IPS-18a (cell line): Measurements from ENCODE around the gene MAP3K7CL.

Experiments
- H3K27ac ChIP-seq: one replicate; pipeline ENCODE4 v1.5.1; 2013; ENCODE audit warnings: low read length
- H3K27me3 ChIP-seq: one replicate; pipeline ENCODE4 v1.6.1; 2013; ENCODE audit warnings: mild to moderate bottlenecking, low read length; ENCODE audit not compliant: control insufficient read depth, insufficient read depth
- H3K36me3 ChIP-seq: one replicate; pipeline ENCODE4 v1.6.1; 2013; ENCODE audit warnings: low read depth, low read length; ENCODE audit not compliant: control insufficient read depth
- H3K4me1 ChIP-seq: one replicate; pipeline ENCODE4 v1.6.1; 2013; ENCODE audit warnings: low read depth, low read length; ENCODE audit not compliant: control insufficient read depth
- H3K4me3 ChIP-seq: one replicate; pipeline ENCODE4 v1.5.1; 2013; ENCODE audit warnings: low read length
- H3K9ac ChIP-seq: one replicate; pipeline ENCODE4 v1.6.1; 2013; ENCODE audit warnings: mild to moderate bottlenecking, low read length, moderate library complexity
- H3K9me3 ChIP-seq: one replicate; pipeline ENCODE4 v1.6.1; 2013; ENCODE audit warnings: low read depth, low read length; ENCODE audit not compliant: control insufficient read depth

MAP3K7CL gene

DNA sequence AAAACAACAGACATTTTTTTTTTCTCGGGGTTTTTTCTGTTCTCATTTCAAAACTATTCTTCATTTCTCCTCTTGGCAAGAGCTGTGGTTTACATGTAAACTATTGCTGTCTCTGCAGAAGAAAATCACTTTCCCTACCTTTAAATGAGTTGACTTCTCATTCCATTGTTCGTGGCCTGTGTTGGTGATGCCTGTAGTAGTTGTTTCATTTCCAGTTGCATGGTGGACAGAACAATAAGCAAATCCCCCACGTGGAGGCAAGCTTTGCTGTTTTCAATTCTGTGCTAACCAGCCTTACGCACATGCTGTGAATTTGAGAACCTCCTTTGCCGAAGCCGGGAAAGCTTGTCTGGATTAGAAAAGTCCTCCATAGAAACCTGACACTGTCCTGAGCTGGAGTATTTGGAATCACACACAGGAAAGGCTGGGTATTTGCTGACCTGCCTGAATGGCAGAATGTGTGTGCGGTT lies 26.2 kb upstream of the MAP3K7CL start:
- H3K4me1 ChIP-seq, result no peaks in the 10 kb centered on the region

DNA sequence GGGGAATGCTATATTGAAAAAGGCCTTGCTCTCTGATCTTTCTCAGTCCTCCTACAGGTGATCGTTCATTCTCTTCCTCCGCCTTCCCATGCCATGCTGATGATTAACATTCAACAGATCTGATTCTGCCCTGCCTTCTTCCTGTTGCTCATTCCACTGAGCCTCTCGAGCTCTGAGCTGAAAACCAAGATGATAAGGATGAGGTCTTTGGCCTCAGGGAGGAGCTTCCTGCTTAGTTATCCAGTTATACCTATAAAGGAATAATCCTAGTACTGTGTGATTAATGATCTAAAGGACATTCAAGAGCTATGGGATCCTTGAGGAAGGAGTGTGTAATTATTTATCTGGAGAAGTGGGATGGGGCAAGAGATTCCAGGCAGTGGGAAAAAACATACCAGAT lies 25.2 kb upstream of the MAP3K7CL start:
- H3K27me3 ChIP-seq, result no peaks in the 10 kb centered on the region
- H3K9ac ChIP-seq, result no peak overlapping the region
- no peaks in the 10 kb centered on the region for H3K4me1 ChIP-seq
- H3K4me3 ChIP-seq, result no peak overlapping the region
- H3K9me3 ChIP-seq, result no peaks in the 10 kb centered on the region
- H3K36me3 ChIP-seq, result no peaks in the 10 kb centered on the region
- no peak overlapping the region for H3K27ac ChIP-seq

More for the DNA sequence above, 26.2 kb upstream of the MAP3K7CL start:
- H3K9ac ChIP-seq, result no peak overlapping the region
- H3K4me3 ChIP-seq, result no peak overlapping the region
- H3K27me3 ChIP-seq, result no peaks in the 10 kb centered on the region
- no peak overlapping the region for H3K27ac ChIP-seq
- H3K36me3 ChIP-seq, result no peaks in the 10 kb centered on the region
- H3K9me3 ChIP-seq, result no peaks in the 10 kb centered on the region

DNA sequence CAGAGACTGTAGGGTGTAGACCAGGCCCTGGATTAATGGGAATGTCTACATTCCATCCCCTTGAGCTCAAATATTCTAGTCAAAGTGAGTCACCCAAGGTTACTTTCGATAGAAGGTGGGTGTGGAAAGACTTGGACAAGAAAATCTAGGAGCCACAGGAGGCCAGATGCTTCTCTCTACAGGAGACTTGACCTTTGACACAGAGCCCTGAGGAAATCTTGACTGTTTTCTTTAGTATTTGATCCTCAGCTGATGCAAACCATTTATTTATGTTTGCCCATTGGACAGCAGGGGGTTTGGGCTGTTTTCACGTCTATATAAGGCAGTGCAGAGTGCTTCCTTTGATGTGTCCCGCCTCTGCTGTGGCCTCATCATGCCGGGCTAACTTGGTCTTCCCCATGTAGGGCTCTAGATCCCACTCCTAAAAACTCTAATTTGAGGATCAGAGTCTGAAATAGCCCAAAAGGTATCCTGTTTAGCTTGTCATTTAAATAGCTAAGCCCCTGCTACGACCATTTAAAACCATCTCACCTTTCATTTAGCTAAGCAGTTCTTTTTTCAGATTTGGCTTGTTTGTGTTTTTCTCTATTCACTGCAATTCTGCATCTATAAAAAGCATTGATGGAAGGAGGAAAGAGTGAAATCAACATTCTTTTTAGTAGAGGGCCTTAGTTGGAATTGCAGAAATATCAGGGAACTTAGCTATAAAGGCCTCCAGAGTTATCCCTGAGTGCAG lies 15.5 kb upstream of the MAP3K7CL start:
- H3K27me3 ChIP-seq, result no peaks in the 10 kb centered on the region
- H3K4me3 ChIP-seq, result no peak overlapping the region
- peaks cover 13% of the 10 kb centered on the region for H3K4me1 ChIP-seq
- no peak overlapping the region for H3K9ac ChIP-seq
- no peaks in the 10 kb centered on the region for H3K9me3 ChIP-seq
- no peaks in the 10 kb centered on the region for H3K36me3 ChIP-seq
- H3K27ac ChIP-seq, result no peak overlapping the region

DNA sequence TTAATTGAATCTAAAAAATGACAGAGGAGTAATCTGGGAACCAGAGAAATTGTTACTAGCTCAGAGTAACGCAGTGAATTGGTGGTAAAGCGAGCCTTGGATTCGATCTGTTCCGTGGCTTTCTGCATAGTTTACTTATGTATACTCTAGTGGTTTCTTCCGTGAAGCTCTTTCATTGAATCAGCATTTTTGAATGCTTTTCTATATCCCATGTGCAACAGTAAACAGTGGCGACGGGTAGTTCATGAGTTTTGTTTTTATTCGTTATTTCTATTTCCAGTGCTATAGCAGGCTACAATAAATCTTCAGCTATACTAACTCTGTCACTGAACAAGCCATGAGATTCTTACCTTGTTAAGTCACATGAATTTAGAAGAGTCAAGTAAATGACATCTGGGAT lies 14.5 kb upstream of the MAP3K7CL start:
- Histone ChIP-seq H3K4me1 (peaks cover 13% of the 10 kb centered on the region), H3K9me3 (no peaks in the 10 kb centered on the region), H3K27me3 (no peaks in the 10 kb centered on the region), H3K27ac (no peak overlapping the region), H3K36me3 (no peaks in the 10 kb centered on the region), H3K9ac (no peak overlapping the region), H3K4me3 (no peak overlapping the region)

DNA sequence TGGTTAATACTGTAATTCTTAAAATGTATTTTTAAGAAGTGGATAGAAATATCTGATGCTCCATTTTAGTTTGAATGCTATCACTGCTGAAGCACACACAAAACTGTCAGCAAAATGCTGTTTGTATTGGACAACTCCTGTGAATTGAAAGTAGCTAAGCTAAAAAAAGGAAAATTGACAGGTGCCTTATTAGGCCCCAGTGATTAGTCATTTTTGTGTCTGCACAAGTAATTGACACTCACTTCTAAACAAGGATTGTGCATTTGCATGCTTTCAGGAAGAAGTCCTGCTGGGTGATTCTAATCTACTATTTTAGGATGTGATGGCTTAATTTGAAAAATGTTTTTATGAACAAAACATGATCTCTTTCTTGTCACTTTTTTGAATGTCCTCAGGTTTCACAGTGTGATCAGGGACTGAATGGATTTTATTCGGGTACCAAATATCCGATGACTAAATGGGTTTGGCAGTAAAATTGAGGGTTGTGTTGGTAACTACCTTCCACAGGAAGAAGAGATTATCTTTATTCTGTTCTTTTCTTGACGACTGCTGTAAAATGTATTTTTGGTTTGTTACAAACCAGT lies 13.0 kb upstream of the MAP3K7CL start:
- Histone ChIP-seq H3K27ac (no peak overlapping the region), H3K4me3 (no peak overlapping the region)

DNA sequence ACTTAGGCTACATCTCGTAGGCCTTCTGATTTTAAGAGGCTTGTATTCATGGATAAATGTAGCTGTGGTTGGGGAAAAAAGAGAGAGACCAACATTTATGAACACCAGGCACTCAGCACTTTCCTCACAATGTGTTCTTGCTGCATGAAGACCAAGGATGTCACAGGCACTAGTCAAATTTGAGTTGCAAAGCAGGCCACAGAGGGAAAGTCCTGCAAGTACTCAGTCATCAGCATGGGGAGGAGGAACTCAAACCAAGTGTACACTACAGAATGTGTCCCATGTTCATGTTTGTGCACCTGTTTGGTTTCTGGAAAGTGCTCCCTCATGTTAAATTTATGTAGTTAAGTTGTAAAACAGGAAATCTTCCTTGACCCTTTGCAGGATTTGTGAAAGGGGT lies 8.7 kb upstream of the MAP3K7CL start:
- no peak overlapping the region for H3K4me3 ChIP-seq
- H3K9ac ChIP-seq, result no peak overlapping the region
- no peaks in the 10 kb centered on the region for H3K27me3 ChIP-seq
- peaks cover 4% of the 10 kb centered on the region for H3K4me1 ChIP-seq
- H3K9me3 ChIP-seq, result no peaks in the 10 kb centered on the region
- no peak overlapping the region for H3K27ac ChIP-seq
- no peaks in the 10 kb centered on the region for H3K36me3 ChIP-seq

More for the DNA sequence above, 13.0 kb upstream of the MAP3K7CL start:
- Histone ChIP-seq H3K9ac (no peak overlapping the region), H3K4me1 (peaks cover 13% of the 10 kb centered on the region), H3K36me3 (no peaks in the 10 kb centered on the region), H3K9me3 (no peaks in the 10 kb centered on the region), H3K27me3 (no peaks in the 10 kb centered on the region)

DNA sequence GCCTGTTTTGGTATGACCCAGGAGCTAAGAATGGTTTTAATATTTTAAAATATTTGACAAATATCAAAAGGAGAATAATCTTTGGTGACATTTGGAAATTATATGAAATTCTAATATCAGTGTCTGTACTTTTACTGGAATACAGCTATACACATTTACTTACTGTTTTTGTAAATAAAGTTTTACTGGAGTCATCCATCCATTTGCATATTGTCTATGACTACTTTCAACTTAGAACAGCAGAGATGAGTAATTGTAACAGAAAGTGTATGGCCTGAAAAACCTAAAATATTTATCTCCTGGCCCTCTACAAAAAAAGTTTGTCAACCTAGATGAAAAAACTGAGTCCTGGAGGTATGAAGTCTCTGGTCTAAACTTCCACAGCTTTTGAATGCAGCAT lies 5.8 kb upstream of the MAP3K7CL start:
- no peaks in the 10 kb centered on the region for H3K4me1 ChIP-seq
- no peak overlapping the region for H3K4me3 ChIP-seq
- no peak overlapping the region for H3K27ac ChIP-seq

DNA sequence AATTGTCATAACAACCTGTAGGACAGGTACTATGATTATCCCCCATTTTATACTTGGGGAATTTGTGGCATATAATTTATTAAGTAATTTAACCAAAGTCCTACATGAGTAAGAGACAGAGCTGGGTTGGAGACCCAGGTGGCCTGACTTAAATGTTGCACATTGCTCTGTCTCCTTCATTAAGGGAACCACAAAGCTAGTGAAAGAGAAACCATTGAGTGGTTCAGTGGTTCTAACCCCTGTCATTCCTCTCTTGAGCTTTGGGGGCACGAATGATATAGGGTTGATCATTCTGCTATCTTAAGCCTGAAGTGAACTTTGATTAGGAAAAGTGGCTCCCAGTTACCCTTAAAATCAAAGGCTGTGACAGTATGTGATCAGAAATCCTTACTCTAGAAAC lies 5.3 kb upstream of the MAP3K7CL start:
- Histone ChIP-seq H3K27ac (no peak overlapping the region), H3K36me3 (no peaks in the 10 kb centered on the region), H3K9me3 (peaks cover 2% of the 10 kb centered on the region), H3K27me3 (no peaks in the 10 kb centered on the region), H3K4me3 (no peak overlapping the region), H3K4me1 (no peaks in the 10 kb centered on the region), H3K9ac (no peak overlapping the region)

More for the DNA sequence above, 5.8 kb upstream of the MAP3K7CL start:
- Histone ChIP-seq H3K36me3 (no peaks in the 10 kb centered on the region), H3K27me3 (no peaks in the 10 kb centered on the region), H3K9me3 (peaks cover 2% of the 10 kb centered on the region), H3K9ac (no peak overlapping the region)

DNA sequence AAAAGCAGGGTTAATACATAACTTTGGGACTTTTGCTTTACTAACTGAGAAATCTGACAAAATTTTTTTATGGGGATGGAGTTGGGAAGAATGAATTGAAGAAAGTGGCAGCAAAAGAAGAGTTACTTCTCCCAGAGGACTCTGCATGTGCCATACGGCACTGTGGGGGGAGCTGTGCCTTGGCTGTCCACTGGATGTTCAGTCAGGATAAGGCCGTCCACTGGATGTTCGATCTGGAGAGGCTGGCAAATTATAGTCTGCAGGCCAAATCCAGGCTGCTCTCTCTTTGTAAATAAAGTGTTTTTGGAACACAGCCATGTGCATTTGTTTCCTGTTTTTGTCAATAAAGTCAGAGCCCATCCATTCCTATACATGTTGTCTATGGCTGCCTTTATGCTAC lies 4.5 kb upstream of the MAP3K7CL start:
- H3K36me3 ChIP-seq, result no peaks in the 10 kb centered on the region
- no peak overlapping the region for H3K4me3 ChIP-seq
- H3K9ac ChIP-seq, result no peak overlapping the region
- no peak overlapping the region for H3K27ac ChIP-seq
- no peaks in the 10 kb centered on the region for H3K4me1 ChIP-seq
- H3K9me3 ChIP-seq, result peaks cover 2% of the 10 kb centered on the region
- no peaks in the 10 kb centered on the region for H3K27me3 ChIP-seq

DNA sequence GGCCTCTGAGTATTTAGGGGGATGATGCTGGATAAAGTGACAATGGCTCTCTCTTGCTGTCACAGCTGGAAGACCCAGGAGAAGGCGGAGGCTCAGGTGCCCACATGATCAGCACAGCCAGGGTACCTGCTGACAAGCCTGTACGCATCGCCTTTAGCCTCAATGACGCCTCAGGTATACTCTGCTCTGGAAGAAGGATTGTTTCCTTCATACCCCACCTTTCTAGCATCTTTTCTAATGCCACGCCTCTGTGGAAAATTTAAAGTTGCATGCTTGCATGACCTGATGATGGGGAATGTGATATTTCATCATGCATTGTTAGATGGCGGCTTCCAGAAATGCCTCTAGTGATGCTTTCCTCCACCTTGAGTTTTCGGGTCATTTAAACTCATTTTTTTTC lies 2.8 kb downstream of the MAP3K7CL start:
- Histone ChIP-seq H3K27ac (no peak overlapping the region), H3K9ac (no peak overlapping the region), H3K36me3 (no peaks in the 10 kb centered on the region), H3K4me1 (no peaks in the 10 kb centered on the region), H3K9me3 (peaks cover 2% of the 10 kb centered on the region), H3K4me3 (no peak overlapping the region), H3K27me3 (peaks cover 4% of the 10 kb centered on the region)

DNA sequence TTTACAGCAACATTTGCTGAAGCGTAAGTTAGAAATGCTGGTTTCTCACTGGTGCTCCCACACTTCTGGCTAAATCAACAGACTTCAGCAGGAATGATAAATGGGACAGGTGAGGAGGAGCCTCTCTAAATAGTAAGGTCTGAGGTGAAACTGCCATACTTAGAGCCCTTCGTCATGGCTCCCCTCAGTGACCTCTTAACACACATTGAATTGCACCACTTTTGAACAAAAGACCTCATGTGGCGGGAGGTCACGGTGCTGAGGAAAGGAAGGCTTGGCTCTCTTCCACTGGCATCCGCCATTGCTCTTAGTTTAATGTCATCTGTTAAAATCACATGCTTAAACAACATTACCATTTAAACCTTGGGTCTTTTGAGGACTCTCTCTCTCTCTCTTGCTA lies 3.4 kb downstream of the MAP3K7CL start:
- Histone ChIP-seq H3K4me1 (no peaks in the 10 kb centered on the region), H3K4me3 (no peak overlapping the region), H3K36me3 (no peaks in the 10 kb centered on the region), H3K9me3 (peaks cover 2% of the 10 kb centered on the region), H3K9ac (no peak overlapping the region), H3K27ac (no peak overlapping the region), H3K27me3 (peaks cover 4% of the 10 kb centered on the region)

DNA sequence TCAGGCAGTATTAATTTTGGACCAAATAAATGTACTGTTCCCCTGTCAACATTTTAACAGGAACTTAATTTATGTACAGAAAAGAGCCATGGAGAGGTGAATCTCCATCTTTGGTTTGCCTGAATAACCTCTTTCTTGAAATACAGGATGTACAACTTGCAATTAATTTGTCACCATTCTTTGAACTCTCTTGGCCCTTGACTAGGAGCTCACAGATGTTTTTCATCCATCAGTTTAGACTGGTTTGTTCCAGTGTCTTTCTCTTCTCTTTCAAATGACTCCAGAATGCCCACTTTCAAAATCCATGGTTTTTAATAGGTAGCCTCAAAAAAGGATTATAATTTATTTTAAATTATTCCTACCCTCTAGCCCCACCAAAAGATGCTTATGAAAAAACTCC lies 5.0 kb downstream of the MAP3K7CL start:
- no peaks in the 10 kb centered on the region for H3K36me3 ChIP-seq
- no peak overlapping the region for H3K4me3 ChIP-seq
- H3K4me1 ChIP-seq, result no peaks in the 10 kb centered on the region
- H3K9ac ChIP-seq, result no peak overlapping the region
- H3K9me3 ChIP-seq, result no peaks in the 10 kb centered on the region
- H3K27me3 ChIP-seq, result peaks cover 4% of the 10 kb centered on the region
- H3K27ac ChIP-seq, result no peak overlapping the region
